Pancreas (tissue), 10 donors: Measurements from ENCODE around the gene IL17RA. TPM values are rescaled to one million over a fixed set of nuclear protein-coding genes. Genes with fewer than 3 reads are reported as not detected.

Experiments used
- ATAC-seq, 4 donors: fragments of 200-7000 bp; cut with Tn5 transposase; one replicate each; pipeline versions ENCODE4 v1.8.0 to v1.9.1; 2020; ENCODE audit warnings: mild to moderate bottlenecking in 4 of 4, moderate library complexity in 4 of 4
- DNase-seq, 6 donors: peaks; one replicate each; pipeline ENCODE4 v3.0.0-alpha.2; 2020
- FAIRE-seq: peaks from 2 replicates; lab custom pipeline; 2012; peaks lifted over from hg19 to GRCh38; lab: Jason Lieb, UNC
- H3K27ac ChIP-seq, 4 donors: fragments of 200-600 bp; sonication (generic); 1 replicate in 3 of 4; 2 replicates in 1 of 4; pipeline versions ENCODE4 v1.5.0 to v1.8.0; 2020
- H3K27me3 ChIP-seq, 4 donors: fragments of 200-600 bp; one replicate each; pipeline ENCODE4 v1.8.0; 2021
- H3K36me3 ChIP-seq, 3 donors: fragments of 200-600 bp; sonication (generic) in 1 of 3; one replicate each; pipeline versions ENCODE4 v1.5.0 to v1.8.0; 2020 to 2021
- H3K4me1 ChIP-seq, 3 donors: fragments of 200-600 bp; one replicate each; pipeline ENCODE4 v1.8.0; 2021
- H3K4me3 ChIP-seq, 4 donors: fragments of 200-600 bp; sonication (generic) in 2 of 4; one replicate each; pipeline versions ENCODE4 v1.5.0 to v1.8.0; 2020 to 2021
- H3K9me3 ChIP-seq, 4 donors: fragments of 200-600 bp; one replicate each; pipeline ENCODE4 v1.8.0; 2021
- CTCF ChIP-seq, 4 donors: fragments of 200-600 bp; sonication (generic) in 3 of 4; IDR thresholded peaks; one replicate each; pipeline versions ENCODE4 v1.5.0 to v1.8.0; 2021; ENCODE audit warnings: antibody characterized with exemption in 4 of 4
- WGBS, 2 donors: extraction: QIAGEN DNeasy Blood & Tissue Kit; methylation state at CpG; one replicate each; pipeline ENCODE4 v1.1.7; 2013; 5-methylcytosine and 5-hydroxymethylcytosine counted together
- intact Hi-C, 3 donors: fragments of 100-400 bp; cut with DNase I; formaldehyde crosslinking; loops; one replicate each; pipeline versions ENCODE4 v1.11.1 to v1.14.2; 2022
- polyA plus RNA-seq, 2 donors: library from polyadenylated mRNA; stranded (reverse); fragments of 200-250 nt; gene quantifications; one replicate each; pipeline ENCODE4 v1.2.3, GENCODE V29; 2013
- total RNA-seq, 6 donors: library from RNA; stranded (reverse); fragmentation: NEBNext Ultra II Directional in 4 of 6; extraction: Animal tissue kit (Norgen Biotek cat#: 25700) in 4 of 6; gene quantifications; one replicate each; pipeline versions ENCODE4 v1.2.1 to v1.2.4, GENCODE V29; 2021 to 2023
- donor health status: healthy with polysubstance abuse.
- donor health status: DM: no; HTN: no; CAD: no; lungs with moderate emphysema.
- donor health status: DM: no; HTN: no; CAD: no.
- donor health status: control.
- donor health status: control.
- donor health status: Bipolar disorder and iron deficiency.
- donor health status: DM: yes; HTN: yes; CAD: no.
- donor health status: DM: no; HTN: no; CAD: no.
- donor health status: DM: no; HTN: no; CAD: no.
- donor health status: DM: yes; HTN: yes; CAD: no.

Gene IL17RA
- total and polyA plus RNA-seq, 8 donors = 3.8 to 17.0 (median 8.1) TPM

GRCh38 chr22:17132112-17132511, 47.3 kb downstream of the IL17RA start:
- intact Hi-C loops = no loop called here
- ATAC-seq = no peak
- no peaks in the 10 kb centered on the region for H3K9me3 ChIP-seq
- no peak for TF ChIP-seq CTCF (IDR thresholded peaks at IDR 0.05)
- H3K4me1 ChIP-seq = no peaks in the 10 kb centered on the region
- H3K27me3 ChIP-seq = no peaks in the 10 kb centered on the region
- no peak for DNase-seq
- no peak overlapping the region for H3K27ac ChIP-seq
- 13 to 27% methylated on average over 2 of the region's 2 CpGs for WGBS, 2 donors
- no peak overlapping the region for H3K4me3 ChIP-seq
- no peak for FAIRE-seq
- H3K36me3 ChIP-seq = no peaks in the 10 kb centered on the region

GRCh38 chr22:17133137-17133536, 48.3 kb downstream of the IL17RA start:
- Histone ChIP-seq H3K4me3 (no peak overlapping the region), H3K4me1 (no peaks in the 10 kb centered on the region), H3K9me3 (no peaks in the 10 kb centered on the region), H3K27me3 (no peaks in the 10 kb centered on the region), H3K27ac (no peak overlapping the region), H3K36me3 (no peaks in the 10 kb centered on the region)
- intact Hi-C loops = no loop called here
- TF ChIP-seq CTCF (IDR thresholded peaks at IDR 0.05) = no peak
- ATAC-seq (no peak), DNase-seq (no peak), FAIRE-seq (no peak)
- WGBS, 2 donors = 91% methylated on average over 7 of the region's 7 CpGs

DNA sequence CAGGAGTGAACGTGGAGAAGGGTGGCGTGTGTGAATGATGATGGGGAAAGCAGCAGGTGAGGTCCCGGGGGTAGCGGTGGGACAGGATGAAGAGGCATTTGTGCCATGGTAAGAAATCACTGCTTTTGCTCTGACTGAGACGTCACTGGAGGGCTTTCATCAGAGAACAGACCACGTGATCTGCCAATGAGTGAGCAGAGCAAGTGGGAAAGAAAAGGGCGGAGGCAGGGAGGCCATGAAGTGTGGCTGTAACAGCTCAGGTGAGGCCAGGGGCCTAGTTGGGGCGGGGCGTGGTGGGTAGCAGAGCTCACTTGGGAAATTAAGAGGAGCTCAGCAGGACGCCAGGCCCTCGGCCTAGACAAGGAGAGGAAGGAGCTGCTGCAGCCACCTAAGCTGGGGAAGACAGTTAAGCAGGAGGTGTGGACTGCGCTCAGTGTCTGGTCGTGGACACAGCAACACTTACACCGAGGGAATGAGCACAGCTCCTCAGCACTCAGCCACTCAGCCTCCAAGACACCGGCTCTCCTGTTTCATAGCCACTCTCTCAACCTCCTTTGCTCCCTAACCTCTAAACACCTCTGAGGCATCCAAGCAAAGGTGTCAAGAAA, 50.5 kb downstream of the IL17RA start:
- 86 to 89% methylated on average over 15 of the region's 15 CpGs for WGBS, 2 donors
- H3K27me3 ChIP-seq = no peaks in the 10 kb centered on the region
- peaks cover 0 to 7% (median 0%) of the 10 kb centered on the region in 3 donors for H3K36me3 ChIP-seq
- H3K4me1 ChIP-seq = no peaks in the 10 kb centered on the region
- FAIRE-seq = no peak
- intact Hi-C loops = no loop called here
- no peak overlapping the region for H3K4me3 ChIP-seq
- TF ChIP-seq CTCF (IDR thresholded peaks at IDR 0.05) = no peak
- no peak for ATAC-seq
- H3K9me3 ChIP-seq = no peaks in the 10 kb centered on the region
- no peak for DNase-seq
- no peak overlapping the region for H3K27ac ChIP-seq

GRCh38 chr22:17137170-17137569, 52.4 kb downstream of the IL17RA start:
- Histone ChIP-seq H3K4me3 (no peak overlapping the region), H3K4me1 (no peaks in the 10 kb centered on the region), H3K36me3 (peaks cover 0 to 24% (median 7%) of the 10 kb centered on the region in 3 donors), H3K27me3 (no peaks in the 10 kb centered on the region), H3K9me3 (no peaks in the 10 kb centered on the region), H3K27ac (no peak overlapping the region)
- ATAC-seq (no peak), FAIRE-seq (no peak), DNase-seq (no peak)
- TF ChIP-seq CTCF (IDR thresholded peaks at IDR 0.05) = no peak
- 84 to 85% methylated on average over 4 of the region's 4 CpGs for WGBS, 2 donors
- intact Hi-C loops = no loop called here

DNA sequence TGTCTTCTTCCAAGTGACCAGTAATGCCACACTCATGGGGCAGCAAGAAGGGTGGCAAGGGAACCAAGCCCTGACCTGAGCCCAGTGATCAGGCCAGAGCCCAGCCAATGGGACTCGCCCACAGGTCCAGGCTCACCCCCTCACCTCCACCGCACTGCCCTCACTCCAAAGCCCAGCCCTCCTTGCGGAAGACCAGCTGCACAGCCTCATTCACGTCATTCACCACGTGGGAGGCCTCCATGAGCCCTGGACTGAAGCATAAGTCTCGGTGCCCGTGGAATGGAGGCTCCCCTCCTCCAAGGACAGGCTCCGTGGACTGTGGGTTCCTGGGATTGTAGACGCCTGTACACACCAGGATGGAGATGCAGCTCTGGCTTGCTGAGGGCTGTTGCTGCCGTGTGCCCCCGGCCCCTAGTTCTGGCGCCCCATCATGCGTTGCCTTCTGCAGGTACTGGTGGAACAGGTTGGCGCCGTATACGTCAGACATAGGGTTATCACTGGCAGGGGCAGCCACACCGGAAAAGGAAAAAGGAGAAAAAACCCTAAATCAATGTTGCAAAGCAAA, 53.1 kb downstream of the IL17RA start:
- WGBS, 2 donors = 88 to 92% methylated on average over 16 to 17 of the region's 17 CpGs
- H3K9me3 ChIP-seq = no peaks in the 10 kb centered on the region
- FAIRE-seq (no peak), DNase-seq (no peak), ATAC-seq (no peak)
- no peak overlapping the region for H3K4me3 ChIP-seq
- TF ChIP-seq CTCF (IDR thresholded peaks at IDR 0.05) = no peak
- H3K36me3 ChIP-seq = peaks cover 0 to 32% (median 7%) of the 10 kb centered on the region in 3 donors
- intact Hi-C loops = no loop called here
- H3K27me3 ChIP-seq = no peaks in the 10 kb centered on the region
- no peak overlapping the region for H3K27ac ChIP-seq
- H3K4me1 ChIP-seq = no peaks in the 10 kb centered on the region
